ENCODE measurements around the gene DNAJC6. TPM values are rescaled to one million over a fixed set of nuclear protein-coding genes. Genes with fewer than 3 reads are reported as not detected.
"Not testable (repeated sequence)": the region's sequence is repeated elsewhere in the genome, so short reads cannot be mapped to it uniquely, and the experiment has no call there.

Gene DNAJC6
- total RNA-seq, 1 donor from 2014 or later = 13.0 TPM

DNA sequence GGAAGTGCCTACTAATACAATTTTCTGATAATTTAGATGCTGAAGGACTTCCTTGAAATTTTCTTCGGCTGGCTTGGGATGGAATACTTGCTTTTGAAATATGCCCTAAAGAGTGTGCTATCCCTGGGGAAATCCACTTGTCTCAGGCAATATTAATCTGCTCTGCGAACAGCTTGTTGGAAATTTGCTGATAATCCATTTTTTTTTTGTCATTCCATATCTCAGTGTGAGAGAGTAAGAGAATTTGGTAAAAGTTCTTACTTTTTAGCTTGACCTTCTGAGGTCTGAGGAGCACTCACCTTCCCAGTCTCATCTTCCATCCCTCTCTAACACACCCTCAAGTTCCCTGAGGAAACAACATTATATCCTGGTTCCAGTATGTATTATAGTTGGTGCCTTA lies 36.8 kb downstream of the DNAJC6 start:
- intact Hi-C loops (cut with micrococcal nuclease) = no loop called here

DNA sequence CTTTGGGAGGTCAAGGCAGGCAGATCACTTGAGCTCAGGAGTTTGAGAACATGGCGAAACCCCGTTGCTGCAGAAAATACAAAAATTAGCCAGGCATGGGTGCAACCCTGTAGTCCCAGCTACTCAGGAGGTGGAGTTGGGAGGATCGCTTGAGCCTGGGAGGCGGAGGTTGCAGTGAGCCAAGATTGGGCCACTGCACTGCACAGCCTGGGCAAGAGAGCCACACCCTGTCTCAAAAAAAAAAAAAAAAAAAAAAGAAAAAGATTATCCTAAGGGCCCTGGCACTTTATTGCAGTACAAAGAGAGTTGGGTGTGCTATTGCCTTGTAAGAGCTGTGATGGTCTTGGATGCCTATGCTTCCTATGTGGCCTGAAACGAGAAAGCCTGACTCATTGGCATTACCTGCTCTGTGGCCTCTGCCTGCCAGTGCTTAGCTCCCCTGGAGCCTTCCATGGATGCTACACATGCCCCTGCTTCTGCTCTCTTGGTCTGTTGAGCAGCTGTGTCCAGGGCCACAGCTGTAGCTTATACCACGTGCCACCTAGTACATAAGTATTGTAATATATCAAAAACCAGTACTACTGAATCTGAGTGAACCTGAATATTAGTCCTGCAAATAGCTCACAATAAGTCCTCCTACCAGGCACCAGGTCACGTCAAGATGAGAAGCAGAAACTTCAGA lies 45.8 kb downstream of the DNAJC6 start:
- intact Hi-C loops (cut with micrococcal nuclease) = no loop called here

DNA sequence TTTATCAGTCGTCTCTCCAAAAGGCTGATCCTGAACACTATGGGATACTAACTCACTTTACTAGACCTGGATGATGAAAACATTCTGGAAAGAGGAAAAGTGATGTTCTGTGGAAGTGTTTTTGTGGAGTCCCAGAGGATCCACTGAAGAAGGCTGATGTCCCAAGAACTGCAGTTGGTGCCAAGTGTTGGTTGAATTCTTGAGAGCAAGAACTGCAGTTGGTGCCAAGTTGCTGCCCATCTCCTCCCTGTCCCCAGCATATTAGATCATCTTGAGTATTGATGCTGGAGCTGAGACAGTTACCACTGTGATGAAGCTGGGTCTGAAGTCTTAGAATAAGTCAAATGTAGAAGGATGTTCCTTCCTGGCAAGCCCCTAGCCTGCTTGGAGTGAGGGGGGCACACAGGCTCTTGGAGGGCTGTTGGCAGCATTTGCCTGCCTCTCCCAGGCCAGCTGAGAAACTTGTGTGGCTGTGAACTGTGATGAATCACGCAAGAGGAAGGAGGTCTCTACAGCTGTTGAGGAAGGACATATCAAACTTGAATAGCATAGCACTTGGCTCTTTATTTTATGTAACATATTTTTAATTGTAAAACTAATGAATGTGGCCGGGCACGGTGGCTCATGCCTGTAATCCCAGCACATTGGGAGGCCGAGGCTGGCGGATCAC lies 48.1 kb downstream of the DNAJC6 start:
- intact Hi-C loops (cut with micrococcal nuclease) = no loop called here

DNA sequence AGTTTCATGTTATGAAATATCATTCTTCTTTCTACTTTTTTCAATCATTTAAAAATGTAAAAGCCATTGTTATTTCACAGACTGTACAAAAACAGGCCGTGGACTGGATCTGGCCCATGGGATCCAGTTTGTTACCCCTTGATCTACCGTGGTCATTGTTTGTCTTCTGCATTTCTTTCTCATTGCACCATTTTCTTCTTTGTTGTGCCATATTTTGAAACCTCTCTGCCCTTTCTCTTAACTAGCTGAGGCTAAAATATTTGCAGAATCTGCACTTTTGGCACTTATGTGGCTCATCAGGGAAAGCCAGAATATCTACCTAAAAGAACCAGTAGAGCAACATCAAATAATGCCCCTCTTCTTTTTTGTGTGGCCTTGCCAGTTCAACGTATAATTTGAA lies 50.5 kb downstream of the DNAJC6 start:
- intact Hi-C loops (cut with micrococcal nuclease) = no loop called here

DNA sequence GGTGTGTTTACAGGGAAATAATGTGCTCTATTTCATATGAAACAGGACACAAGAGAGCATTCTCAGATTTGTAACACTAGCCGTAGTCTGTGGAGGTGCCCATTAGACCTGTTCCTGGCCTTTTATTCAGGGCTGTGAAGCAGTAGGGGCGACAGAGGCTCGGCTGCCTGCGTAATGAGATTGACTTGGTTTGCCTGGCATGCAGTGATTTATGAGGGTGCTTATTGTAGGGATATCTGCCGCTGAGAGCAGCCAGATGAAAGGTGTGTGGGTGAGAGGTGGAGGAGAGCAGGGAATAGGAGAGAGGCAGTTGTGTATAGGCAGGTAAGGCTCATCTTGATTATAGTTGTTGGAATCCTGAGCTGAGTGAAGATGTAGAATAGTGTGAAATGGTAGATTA lies 51.3 kb downstream of the DNAJC6 start:
- intact Hi-C loops (cut with micrococcal nuclease) = no loop called here

DNA sequence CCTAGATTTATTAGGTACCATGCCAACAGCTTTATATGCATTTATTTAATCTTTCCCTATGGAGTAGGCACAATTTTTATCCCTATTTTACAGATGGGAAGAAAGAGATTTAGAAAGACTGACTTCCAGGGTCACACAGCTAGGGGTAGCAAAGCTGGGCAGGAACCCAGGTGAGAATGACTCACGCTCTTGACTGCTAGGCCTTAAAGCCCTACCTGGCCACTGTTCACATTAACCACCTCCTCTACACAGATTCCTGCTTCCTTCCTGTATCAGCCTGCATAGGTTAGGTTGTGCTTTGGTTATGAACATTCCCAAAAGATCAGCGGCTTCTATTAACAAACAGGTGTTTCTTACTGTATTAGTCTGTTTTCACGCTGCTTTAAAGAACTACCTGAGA lies 53.2 kb downstream of the DNAJC6 start:
- intact Hi-C loops (cut with micrococcal nuclease) = no loop called here

DNA sequence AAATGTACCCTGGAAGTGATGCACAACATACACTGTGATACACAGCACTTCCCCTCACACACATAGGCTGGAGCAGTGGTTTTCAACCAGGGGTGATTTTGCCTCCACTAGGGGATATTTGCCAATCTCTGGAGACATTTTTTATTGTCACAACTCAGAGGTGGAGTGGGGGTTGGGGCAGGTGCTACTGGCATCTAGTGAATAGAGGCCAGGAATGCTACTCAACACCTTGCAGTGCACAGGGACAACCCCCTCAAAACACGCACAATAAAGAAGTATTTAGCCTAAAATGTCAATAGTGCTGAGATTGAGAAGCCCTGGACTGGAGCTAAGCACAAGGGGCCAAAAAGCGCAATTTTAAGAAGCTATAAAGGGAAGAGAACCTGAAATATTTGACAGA lies 54.1 kb downstream of the DNAJC6 start:
- intact Hi-C loops (cut with micrococcal nuclease) = no loop called here

DNA sequence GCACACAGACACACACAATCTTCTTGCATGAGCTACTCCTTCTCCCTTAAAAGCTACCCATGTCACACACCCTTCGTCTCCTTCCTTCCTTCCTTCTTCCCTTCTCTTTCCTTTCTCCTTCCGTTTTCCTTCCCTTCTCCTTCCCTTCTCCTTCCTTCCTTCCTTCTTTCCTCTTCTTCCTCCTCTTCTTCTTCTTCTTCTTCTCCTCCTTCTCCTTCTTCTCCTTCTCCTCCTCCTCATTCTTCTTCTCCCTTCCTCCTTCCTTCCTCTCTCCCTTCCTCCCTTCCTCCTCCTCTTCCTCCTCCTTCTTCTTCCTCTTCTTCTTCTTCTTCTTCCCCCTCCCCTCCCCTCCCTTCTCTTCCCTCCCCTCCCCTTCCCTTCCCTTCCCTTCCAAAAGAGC lies 59.1 kb downstream of the DNAJC6 start:
- intact Hi-C loops (cut with micrococcal nuclease) = no loop called here

DNA sequence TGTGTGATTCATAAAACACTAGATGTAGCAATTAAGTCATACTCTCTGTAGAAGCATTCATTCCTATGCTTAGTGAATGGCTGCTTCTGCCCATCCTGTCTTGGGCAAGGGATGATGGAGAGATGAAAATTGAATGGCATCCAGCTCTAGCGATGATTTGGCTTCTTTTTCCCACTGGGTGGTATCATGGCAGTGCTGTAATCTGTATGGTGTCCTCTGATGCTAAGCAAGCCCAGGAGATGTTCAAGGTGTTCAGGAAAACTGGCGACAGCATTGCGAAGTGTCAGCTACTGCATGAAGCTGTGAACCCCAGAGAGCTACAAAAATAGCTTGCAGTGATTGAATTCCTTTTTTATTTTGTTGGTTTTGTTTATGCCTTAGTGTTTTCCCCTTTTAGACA lies 62.2 kb downstream of the DNAJC6 start:
- intact Hi-C loops (cut with micrococcal nuclease) = no loop called here

DNA sequence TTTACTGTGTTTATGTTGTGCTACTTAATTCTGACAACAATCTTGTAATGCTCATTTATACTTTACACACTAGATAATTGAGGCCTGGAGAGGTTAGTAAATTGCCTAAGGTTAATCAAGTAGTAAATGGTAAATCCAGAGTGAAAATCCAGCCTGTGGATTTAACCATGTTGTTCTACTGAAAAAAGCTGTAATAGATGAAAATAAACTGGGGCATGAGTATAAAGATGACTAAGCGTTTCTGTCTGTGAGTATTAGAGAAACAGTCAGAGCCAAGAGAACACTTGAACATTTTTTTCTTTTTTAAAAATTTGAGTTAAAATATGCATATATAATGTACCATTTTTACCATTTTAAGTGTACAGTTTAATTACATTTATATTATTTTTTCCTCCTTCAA lies 63.2 kb downstream of the DNAJC6 start:
- intact Hi-C loops (cut with micrococcal nuclease) = no loop called here

DNA sequence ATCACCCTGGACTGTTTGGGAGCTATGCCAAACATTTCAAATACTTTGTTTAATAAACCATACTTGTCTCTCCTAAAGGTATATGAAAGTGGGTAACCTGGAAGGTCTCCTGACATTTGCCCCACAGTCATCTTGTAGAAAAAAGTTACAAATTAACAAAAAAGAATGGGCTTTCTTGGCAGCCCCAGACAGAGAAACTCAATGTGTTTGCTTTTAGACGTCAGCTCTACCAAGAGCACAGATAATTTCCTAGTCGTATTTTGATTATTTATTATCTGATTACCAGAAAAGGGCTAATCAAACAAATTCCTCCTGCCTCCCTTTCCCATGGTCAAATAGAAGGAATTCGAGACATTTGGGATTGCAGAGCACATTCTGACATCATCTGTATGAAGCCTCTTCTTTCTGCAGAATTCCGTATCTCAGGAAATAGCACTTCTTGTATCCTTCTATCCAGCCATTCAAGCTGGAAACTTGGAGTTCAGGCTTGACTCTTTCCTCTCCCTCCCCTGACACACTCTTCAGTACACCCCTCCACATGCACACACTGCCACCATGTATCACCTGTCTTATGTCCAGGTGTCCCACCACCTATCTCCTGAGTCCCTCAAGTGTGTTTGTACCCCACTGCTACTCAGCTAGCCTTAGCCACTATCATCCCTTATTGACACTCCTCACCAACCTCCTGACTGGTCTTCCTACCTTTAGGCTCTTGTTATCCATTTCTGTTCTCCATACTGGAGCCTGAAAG lies 68.3 kb downstream of the DNAJC6 start:
- intact Hi-C loops (cut with micrococcal nuclease) = no loop called here

DNA sequence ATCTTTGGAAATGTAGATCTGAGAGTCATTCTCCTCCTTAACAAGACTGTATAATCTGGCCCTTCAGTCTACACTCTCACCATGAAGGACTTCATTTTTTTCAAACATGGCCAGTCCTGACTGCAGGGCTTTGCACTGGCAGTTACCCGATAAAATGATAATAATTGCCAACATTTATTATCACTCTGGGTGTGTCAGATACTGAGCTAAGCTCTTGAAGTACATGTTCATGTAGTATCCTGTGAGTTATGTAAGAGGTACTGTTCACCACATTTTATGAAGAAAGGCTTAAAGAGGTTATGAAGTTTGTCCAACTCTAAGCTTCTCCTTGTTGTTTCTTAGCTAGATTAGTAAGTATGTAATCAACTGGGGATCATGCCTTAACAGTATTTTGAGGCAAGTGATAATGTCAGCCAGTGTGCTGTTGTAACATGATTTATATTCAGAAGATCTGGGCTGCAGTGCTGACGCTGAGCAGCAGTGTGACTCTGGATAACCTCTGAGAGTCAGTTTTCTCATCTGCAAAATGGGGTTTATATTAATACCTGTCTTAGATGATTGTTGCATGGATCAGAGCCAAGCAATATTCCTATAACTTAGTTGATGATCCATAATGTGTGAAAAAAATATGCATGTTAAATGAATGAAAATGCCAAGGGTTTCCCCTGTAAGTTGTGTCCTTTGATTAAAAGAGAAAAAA lies 69.1 kb downstream of the DNAJC6 start:
- intact Hi-C loops (cut with micrococcal nuclease) = no loop called here

DNA sequence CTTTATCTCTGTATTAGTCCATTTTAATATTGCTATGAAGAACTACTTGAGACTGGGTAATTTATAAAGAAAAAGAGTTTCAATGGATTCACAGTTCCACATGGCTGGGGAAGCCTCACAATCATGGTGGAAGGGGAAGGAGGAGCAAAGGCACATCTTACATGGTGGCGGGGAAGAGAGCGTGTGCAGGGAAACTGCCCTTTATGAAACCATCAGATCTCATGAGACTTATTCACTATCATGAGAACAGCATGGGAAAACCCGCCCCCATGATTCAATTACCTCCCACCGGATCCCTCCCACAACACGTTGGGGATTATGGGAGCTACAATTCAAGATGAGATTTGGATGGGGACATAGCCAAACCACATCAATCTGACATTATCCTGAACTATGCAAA lies 75.1 kb downstream of the DNAJC6 start:
- intact Hi-C loops (cut with micrococcal nuclease) = not testable (repeated sequence)

DNA sequence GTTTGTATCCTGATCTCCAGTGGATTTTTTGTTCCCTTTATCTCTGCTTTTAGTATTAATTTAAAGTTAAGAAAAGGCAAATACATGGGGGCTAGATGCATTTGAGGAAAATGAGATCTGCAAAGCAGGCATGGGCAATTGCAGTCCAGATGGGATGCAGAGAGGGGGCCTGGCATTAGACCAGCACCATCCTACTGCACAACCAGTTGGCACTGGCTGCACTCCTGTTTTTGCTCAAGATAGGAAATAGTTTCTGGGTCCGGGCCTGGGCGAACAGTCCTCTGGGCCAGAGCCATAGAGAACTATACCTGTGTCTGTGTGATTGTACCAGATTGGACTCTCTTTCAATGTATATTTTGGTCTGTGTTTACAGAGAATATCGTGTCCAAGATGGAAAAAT lies 77.1 kb downstream of the DNAJC6 start:
- intact Hi-C loops (cut with micrococcal nuclease) = no loop called here

DNA sequence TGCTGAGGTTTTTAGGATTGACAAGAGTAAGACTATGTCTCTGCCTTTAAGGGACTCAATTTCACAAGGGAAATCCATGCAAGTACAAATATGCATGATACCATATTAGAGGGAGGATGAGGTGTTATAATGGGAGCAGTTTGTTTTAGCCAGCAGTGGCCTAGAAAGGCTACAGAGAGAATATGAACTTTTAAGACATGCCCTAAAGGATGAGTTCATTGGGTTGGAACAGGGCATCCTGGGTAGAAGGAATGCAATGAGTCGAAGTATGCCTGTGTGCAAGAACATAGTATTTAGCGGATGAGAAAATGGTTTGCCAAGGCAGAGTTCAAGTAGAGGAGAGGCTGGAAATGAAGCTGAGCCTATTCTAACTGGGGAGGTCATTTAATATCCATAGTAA lies 78.5 kb downstream of the DNAJC6 start:
- intact Hi-C loops (cut with micrococcal nuclease) = no loop called here

DNA sequence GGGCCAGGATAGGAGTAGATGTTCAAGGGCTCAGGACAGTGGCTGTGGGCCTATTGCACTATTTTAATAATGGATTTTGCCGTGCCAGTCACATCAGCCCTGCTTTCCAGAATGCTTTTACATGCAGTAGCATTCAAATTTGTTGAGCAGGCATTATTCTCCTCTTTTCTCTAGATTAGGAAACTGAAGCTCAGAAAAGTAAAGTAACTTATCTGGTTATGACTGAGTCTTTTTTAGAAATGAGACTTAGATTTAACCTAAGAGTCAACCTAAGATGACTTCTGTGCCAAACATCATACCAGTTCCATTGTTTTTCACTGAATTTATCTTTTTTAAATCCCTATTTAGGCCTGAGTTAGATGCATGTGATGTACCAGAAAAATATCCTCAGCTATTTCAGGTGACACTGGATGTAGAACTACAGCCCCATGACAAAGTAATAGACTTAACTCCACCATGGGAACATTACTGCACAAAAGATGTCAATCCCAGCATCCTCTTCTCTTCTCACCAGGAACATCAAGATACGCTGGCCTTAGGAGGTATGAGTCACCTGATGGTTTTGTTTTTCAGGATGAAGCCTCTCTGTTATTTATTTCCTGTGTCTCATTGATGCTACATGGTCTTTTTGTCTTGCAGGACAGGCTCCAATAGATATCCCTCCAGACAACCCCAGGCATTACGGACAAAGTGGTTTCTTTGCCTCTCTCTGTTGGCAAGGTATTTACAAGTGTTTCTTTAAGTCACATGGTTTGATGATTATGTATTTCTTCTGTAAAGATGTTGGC lies 79.8 kb downstream of the DNAJC6 start:
- intact Hi-C loops (cut with micrococcal nuclease) = no loop called here

DNA sequence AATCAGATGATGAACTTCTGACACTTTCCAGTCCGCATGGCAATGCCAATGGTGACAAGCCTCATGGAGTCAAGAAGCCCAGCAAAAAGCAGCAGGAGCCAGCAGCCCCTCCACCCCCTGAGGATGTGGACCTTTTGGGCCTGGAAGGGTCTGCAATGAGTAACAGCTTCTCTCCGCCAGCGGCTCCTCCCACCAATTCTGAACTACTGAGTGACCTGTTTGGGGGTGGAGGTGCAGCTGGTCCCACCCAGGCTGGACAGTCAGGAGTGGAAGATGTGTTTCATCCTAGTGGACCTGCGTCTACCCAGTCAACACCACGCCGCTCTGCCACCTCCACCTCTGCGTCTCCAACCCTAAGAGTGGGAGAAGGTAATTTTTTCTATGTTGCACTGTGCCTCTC lies 83.2 kb downstream of the DNAJC6 start:
- intact Hi-C loops (cut with micrococcal nuclease) = loop anchor here (2.0 to 10.0 kb wide), 5 partner anchors 40 to 942 kb away; no protein-coding TSS in a partner anchor

DNA sequence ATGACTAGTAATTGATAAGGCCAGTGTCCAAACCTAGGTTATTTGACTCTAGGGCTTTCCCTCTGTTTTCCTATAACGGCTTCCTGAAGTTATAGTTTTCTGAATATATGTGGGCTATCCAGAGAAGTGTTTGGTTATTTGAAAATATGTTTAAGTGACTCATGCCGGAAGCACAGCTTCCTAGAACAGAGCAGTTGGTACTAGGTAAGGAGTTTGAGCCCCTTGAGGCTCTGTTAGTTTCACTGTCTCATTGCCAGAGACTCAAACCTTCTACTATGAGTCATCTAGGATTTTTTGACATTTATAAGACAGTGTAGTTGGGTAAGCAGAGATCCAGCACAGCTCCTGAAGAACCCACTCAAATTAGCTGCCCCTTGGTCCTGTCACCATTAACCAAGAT lies 84.0 kb downstream of the DNAJC6 start:
- intact Hi-C loops (cut with micrococcal nuclease) = loop anchor here (1.0 to 10.0 kb wide), 7 partner anchors 27 to 941 kb away; partner anchors contain the start of genes LEPR and LEPROT

DNA sequence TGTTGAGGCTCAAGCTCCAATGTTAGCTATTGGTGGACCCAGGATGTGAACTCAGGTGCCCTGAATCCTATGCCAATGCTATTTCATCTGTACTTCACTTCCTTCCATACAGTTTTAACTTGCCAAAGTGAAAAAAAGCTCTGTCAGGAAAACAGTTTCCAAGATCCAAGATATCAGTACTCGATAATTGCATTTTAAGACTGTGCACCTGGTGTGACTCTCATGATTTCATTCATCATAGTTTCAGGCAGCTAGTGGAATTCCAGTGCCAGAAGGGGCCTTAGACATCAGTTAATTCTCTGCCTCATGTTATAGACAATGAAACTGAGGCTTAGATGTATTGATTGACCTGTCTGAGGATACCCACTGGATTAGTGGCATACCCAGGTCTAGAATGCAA lies 84.6 kb downstream of the DNAJC6 start:
- intact Hi-C loops (cut with micrococcal nuclease) = loop anchor here (1.0 to 10.0 kb wide), 7 partner anchors 26 to 941 kb away; partner anchors contain the start of genes LEPR and LEPROT

DNA sequence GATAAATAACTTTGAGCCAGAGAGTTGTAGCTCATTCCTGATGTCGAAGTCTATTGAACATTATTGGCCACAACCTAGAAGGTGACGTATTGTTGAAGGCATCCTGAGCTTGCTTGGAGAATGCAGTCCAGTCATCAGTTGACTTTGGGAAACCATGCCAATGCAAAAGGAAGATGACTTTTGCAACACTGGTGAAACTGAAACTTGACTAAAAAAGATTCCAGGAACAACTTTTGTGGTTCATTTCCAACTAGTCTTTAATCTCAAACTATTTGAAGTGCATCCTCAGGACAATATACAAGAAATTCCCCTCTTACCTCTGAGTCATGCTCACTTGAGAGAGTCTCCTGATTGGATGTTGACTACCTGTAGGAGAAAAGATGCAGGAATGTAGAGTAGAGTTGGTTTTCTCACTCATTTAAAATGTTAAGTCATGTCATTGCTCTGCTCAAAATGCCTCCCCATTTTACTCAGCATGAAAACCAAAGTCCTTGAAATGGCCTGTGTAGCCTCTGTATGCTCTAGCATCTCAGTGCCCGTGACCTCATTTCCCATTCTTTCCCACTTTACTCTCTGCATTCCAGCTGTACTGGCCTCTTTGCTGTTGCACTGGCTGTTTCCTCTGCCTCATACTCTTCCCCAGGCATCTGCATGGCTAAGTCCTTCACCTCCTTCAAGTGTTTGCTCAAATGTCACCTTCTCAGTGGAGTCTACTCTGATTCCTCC lies 86.7 kb downstream of the DNAJC6 start:
- intact Hi-C loops (cut with micrococcal nuclease) = loop anchor here (5.0 to 10.0 kb wide), 3 partner anchors 184 to 939 kb away; no protein-coding TSS in a partner anchor

All from T-helper 1 cell treated with Interleukin-12 subunit alpha and Interleukin-12 subunit beta and Interleukin-4 antibody, amounts not matched to agents 30 ng/mL and 1 ng/mL, for 36 hours (primary cell).